GM06990 (cell line): ENCODE data around the gene HTRA2.

ENCODE experiments used
- DNase-seq: peaks from one replicate; pipeline ENCODE4 v3.0.0-alpha.2; 2011; ENCODE audit not compliant: insufficient read length; ENCODE audit errors: extremely low read depth
- H3K27me3 ChIP-seq: replicated peaks from 2 replicates; pipeline ENCODE4 v1.6.0; 2011; ENCODE audit warnings: low read length; ENCODE audit not compliant: control insufficient read depth, insufficient read depth
- H3K36me3 ChIP-seq: 2 replicates; pipeline ENCODE4 v1.5.1; 2011; ENCODE audit warnings: low read length; ENCODE audit not compliant: control insufficient read depth, insufficient read depth
- H3K4me3 ChIP-seq: replicated peaks from 2 replicates; pipeline ENCODE4 v1.5.1; 2011; ENCODE audit warnings: low read depth, mild to moderate bottlenecking, control low read depth, low read length
- CTCF ChIP-seq: IDR thresholded peaks from 2 replicates; pipeline ENCODE4 v1.5.1; 2011; ENCODE audit warnings: low read length, control low read depth, mild to moderate bottlenecking, inconsistent platforms; ENCODE audit not compliant: insufficient read depth, poor library complexity, severe bottlenecking

The HTRA2 gene

GRCh38 chr2:74573747-74574562 lies 44.2 kb downstream of the HTRA2 start:
- DNase-seq: no peak
- no peaks in the 10 kb centered on the region for H3K27me3 ChIP-seq
- no peak overlapping the region for H3K4me3 ChIP-seq
- no peaks in the 10 kb centered on the region for H3K36me3 ChIP-seq
- no peak for TF ChIP-seq CTCF

DNA sequence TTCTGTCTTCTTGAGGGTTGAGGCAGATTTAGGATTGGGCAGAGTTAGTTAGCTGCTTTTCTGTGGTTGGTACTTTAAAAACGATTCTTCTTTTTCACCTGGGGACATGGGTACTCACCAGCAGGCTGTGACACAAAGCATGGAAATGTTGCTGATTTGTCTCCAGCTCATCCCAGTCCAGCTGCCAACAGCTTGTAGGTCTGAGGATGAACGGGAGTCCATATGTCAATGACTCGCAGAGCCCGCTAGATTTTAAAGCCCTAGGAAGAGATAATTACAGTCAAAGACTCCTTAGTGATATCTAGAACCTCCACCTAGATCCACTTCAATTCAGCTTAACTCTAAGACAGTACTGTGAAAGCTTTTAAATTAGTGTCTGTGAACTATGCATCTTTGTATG lies 45.6 kb downstream of the HTRA2 start:
- H3K4me3 ChIP-seq: no peak overlapping the region
- H3K27me3 ChIP-seq: no peaks in the 10 kb centered on the region
- no peaks in the 10 kb centered on the region for H3K36me3 ChIP-seq
- TF ChIP-seq CTCF: no peak
- DNase-seq: no peak

DNA sequence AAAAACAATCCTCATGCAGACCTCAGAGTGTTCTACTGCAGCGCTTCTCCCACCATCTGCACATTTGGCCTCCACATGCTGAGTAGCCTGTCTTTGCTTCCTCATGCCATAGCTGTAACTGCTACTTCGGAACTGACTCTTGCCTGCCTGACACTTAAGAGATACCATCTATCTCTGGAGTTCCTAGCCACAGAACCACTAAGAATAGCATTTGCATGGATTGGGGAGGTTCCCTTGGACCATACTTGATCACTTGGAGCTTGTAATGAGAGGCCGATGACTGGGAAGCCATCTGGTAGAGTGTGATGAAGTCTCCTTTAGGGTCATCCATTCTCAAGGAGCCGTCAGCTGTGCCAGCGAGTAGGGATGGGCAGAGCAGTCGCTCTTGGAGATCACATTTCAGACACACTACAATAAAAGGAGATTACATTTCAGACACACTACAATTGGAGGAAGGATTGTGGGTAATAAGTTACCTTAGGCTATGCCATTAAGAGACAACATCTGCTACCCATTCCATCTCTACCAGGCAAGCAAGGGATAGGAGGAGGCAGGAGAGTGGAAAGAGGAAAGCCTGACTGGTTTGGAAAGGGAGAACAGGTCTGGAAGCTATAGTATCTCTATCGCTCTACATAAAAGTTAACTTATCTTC lies 46.6 kb downstream of the HTRA2 start:
- DNase-seq: no peak
- H3K4me3 ChIP-seq: no peak overlapping the region
- H3K36me3 ChIP-seq: no peaks in the 10 kb centered on the region
- H3K27me3 ChIP-seq: no peaks in the 10 kb centered on the region
- TF ChIP-seq CTCF: no peak

DNA sequence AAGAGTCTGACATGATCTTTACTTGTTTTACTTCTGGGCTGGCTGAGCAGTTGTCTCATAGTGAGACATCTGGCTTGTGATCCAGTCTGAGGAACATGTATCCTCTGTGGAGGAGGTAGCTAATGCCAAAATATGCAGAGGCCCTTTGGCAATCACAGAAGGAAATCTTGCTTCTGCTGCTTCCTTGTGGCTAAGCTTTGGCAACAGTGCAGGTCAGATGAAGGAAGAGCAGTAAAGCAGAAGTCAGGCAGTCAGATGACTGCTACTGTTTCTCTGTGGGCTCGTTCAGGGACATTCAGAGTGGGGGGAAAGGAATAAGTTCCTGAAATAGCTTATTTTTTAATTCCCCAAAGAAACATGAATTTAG lies 47.1 kb downstream of the HTRA2 start:
- H3K4me3 ChIP-seq: no peak overlapping the region
- no peaks in the 10 kb centered on the region for H3K27me3 ChIP-seq
- H3K36me3 ChIP-seq: no peaks in the 10 kb centered on the region
- DNase-seq: no peak
- no peak for TF ChIP-seq CTCF

DNA sequence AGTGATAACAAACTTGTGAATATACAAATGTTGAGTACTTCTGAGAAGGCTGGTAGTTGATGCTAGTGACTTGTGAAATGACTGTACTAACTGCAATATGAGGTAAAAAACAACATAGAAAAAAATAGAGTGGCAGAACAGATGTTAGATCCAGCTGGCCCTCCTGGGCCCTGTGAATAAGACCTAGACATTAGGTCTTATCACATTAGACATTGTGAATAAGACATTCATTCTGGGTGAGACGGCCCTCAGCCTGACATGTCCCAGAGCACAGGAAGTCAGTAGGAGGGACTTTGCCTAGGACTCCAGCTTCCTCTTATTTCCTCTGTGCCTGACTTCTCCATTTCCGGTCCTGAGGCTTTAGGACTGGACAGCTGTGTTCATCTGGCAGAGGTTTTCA lies 47.7 kb downstream of the HTRA2 start:
- no peak for TF ChIP-seq CTCF
- no peaks in the 10 kb centered on the region for H3K36me3 ChIP-seq
- no peaks in the 10 kb centered on the region for H3K27me3 ChIP-seq
- H3K4me3 ChIP-seq: no peak overlapping the region
- no peak for DNase-seq

DNA sequence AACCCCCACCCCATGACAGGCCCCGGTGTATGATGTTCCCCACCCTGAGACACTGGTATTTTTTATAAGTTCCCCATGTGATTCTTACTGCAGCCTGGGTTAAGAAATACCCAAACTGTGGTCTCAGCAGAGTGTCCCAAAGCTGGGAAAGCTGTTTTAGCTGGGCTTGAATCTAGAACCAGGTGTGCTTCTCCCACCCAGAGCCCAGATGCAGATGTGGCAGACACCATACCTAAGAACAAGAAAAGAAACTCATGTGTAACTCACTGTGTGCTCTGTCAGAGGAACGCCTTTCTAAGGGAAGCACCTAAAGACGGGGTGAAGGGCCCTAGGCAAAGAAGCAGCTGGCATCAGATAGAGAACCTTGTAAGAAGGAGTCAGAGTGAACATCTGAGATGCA lies 48.7 kb downstream of the HTRA2 start:
- no peak for TF ChIP-seq CTCF
- Histone ChIP-seq H3K36me3 (no peaks in the 10 kb centered on the region), H3K27me3 (no peaks in the 10 kb centered on the region), H3K4me3 (no peak overlapping the region)
- no peak for DNase-seq
